Esophagus squamous epithelium (tissue), 4 donors: ENCODE results near the gene SERPINC1.
"Not testable (repeated sequence)": the region's sequence is repeated elsewhere in the genome, so short reads cannot be mapped to it uniquely, and the experiment has no call there.

Experiments used
- POLR2A ChIP-seq, 4 donors: fragments of 450-650 bp; IDR thresholded peaks; one replicate each; pipeline ENCODE4 v1.6.1; 2017; ENCODE audit warnings: antibody characterized with exemption in 4 of 4, mild to moderate bottlenecking in 4 of 4, moderate library complexity in 3 of 4
- TF ChIP-seq, protein P1 (sequence below), 6 experiments: fragments of 450-650 bp in 4 of 6; fragments of 200-600 bp in 2 of 6; sonication (generic) in 2 of 6; IDR thresholded peaks; one replicate each; pipeline ENCODE4 v1.5.1; 2016 to 2019; ENCODE audit warnings: antibody characterized with exemption in 6 of 6, mild to moderate bottlenecking in 4 of 6, moderate library complexity in 4 of 6

DNA sequence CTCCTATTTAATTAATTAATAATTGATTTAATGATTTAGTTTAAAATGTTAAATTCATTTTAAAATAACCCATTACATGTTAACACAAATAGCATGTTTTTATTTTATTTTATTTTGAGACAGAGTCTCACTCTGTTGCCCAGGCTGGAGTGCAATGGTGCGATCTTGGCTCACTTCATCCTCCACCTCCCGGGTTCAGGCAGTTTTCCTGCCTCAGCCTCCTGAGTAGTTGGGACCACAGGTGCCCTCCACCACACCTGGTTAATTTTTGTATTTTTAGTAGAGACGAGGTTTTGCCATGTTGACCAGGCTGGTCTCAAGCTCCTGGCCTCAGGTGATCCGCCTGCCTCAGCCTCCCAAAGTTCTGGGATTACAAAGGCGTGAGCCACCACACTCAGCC, 57.6 kb downstream of the SERPINC1 start:
- TF ChIP-seq, protein P1, sequence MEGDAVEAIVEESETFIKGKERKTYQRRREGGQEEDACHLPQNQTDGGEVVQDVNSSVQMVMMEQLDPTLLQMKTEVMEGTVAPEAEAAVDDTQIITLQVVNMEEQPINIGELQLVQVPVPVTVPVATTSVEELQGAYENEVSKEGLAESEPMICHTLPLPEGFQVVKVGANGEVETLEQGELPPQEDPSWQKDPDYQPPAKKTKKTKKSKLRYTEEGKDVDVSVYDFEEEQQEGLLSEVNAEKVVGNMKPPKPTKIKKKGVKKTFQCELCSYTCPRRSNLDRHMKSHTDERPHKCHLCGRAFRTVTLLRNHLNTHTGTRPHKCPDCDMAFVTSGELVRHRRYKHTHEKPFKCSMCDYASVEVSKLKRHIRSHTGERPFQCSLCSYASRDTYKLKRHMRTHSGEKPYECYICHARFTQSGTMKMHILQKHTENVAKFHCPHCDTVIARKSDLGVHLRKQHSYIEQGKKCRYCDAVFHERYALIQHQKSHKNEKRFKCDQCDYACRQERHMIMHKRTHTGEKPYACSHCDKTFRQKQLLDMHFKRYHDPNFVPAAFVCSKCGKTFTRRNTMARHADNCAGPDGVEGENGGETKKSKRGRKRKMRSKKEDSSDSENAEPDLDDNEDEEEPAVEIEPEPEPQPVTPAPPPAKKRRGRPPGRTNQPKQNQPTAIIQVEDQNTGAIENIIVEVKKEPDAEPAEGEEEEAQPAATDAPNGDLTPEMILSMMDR (IDR thresholded peaks at IDR 0.05), result not testable (repeated sequence)
- not testable (repeated sequence) for TF ChIP-seq POLR2A (IDR thresholded peaks at IDR 0.05)
